Activated CD8-positive, alpha-beta memory T cell treated with anti-CD3 and anti-CD28 coated beads for 48 hours (primary cell): ENCODE measurements around the gene TBX15.
"Not testable (repeated sequence)": the region's sequence is repeated elsewhere in the genome, so short reads cannot be mapped to it uniquely, and the experiment has no call there.

Experiments used
- DNase-seq, 3 experiments: peaks; one replicate each; pipeline ENCODE4 v3.0.0-alpha.2; 2020; ENCODE audit warnings: low read depth in 2 of 3, low spot score in 2 of 3

Gene TBX15

DNA sequence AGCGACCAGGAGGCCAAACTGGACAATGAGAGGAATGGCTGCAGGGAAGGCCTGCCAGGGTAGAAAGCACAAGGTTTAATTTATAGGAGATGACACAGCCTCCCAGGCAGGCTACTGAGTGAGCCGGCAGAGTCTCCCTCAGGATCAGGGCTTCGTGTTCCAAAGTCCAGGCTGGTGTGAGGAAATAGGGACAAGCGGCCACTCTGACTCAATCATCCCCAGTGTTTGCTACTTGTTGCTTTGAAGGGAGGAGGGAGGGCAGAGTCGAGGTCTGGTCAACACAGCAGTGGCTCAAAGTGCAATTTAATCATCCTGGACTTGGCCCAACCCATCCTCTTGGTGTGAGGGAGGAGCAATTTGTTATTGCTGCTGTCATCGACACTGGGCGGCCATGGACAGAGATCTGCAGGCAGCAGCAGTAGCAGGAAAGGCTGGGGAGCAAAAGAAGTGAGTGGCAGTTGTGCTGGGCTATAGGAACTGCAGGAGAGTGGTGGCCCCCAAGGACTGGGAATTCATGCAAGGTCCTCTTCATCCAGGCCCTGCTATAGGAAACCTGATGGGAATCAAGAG lies 27.5 kb downstream of the TBX15 start:
- no peak for DNase-seq

DNA sequence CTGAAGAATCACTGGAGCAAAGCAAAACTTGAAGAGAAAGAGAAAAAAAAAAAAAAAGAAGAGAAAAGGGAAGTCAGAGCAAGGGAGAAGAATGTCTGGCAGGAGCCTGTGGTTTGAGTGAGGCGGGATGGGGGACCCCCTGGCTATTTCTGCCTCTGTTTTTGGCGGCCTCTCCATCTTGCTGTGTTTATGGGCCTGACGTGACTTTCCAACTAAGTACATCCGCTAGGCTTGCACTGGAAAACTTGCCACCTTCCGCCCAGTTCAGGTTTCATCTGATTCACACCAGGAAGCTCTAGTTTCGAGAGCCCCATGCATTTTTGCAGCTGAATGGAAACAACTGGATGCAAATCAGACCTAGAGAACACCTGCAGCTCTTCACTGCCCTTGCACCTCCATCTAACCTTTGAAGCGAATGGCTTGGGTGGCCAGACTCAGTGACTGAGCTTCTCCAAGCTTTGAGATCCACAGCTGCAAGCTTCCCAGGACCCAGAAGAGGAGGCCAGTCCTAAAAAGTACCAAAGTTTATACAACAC lies 28.0 kb downstream of the TBX15 start:
- DNase-seq = no peak

DNA sequence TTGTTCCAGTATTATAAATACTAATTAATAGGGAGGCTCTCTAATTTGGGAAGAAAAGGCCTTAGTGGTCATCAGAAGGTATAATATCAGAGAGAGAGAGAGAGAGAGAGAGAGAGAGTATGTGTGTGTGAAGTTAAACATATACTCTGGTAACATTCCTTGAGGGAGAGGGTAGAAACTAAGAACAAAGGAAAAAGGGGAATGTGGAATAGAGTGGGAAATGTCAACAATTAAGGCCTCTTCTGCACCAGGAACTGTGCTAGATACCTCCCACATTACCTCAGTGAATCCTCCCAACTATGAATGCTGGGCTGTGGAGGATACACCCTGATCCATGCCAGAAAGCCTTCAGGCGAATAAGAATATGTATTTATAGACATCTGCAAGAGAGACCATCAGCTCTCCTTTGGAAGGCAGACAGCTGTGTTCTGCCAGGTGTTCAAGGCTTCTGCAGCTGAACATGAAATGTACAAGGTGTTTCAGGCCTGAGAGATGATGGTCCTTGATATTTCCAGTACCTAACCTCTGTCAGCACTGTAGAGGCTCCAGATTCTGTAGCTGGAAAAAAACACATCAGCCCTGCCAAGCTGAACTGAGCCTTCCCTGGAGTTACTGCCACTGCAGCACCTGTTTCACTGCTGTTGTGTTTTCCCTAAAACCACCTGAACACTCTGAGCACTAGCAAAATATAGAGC lies 29.1 kb downstream of the TBX15 start:
- no peak for DNase-seq

DNA sequence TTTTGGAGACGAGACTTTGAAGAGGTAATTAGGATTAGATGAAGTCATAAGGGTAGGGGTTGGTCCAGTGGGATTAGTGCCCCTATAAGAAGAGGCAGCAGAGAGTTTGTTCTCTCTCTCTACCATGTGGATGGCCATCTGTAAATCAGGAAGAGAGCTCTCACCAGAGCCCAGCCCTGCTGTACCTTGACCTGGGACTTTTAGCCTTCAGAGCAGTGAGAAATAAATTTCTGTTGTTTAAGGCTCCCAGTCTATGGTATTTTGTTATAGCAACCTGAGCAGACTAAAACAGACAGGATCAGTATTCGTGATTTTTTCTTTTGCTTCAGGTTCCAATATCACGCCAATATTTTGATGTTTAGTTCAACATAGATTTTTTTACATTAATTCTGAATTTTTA lies 30.0 kb downstream of the TBX15 start:
- no peak for DNase-seq

DNA sequence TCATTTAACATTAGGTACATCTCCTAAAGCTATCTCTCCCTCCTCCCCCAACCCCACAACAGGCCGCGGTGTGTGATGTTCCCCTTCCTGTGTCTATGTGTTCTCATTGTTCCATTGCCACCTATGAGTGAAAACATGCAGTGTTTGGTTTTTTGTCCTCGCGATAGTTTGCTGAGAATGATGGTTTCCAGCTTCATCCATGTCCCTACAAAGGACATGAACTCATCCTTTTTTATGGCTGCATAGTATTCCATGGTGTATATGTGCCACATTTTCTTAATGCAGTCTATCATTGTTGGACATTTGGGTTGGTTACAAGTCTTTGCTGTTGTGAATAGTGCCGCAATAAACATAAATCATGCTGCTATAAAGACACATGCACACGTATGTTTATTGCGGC lies 30.6 kb downstream of the TBX15 start:
- not testable (repeated sequence) for DNase-seq

- DNase-seq = no peak
These were observed 33.7 kb downstream of the TBX15 start for GRCh38 chr1:118954301-118954905.

DNA sequence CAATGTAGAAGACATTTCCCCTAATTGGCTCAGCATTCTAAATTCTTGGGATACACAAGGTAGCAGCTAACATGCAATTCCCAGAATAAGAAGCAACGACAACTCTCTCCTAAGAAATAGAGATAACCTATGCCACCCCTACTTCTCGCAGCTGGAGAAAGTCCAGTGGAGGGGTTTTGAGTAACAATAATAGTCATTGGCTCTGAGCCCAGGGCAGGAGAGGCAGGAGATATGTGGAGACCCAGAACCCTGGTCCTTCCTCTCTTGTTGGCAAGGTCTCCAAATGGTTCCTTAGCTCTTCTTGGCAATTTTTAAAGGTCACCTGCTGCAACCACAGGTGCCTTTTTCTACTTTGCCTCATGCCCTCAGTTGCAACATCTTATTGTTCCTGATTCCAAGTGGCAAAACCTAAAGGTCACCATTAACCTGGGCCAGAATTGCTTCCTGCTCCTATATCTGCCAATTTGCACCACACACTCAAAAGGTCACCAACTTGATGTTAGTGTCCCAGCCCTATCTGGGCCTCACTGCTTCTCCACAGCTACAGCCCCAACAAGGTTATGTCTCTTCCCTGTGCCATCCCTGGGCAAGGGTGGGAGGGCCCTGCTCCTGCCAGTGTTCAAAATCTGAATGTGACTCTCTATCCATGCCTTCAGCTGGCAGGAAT lies 36.7 kb downstream of the TBX15 start:
- DNase-seq = no peak

- DNase-seq = no peak
These were observed 38.8 kb downstream of the TBX15 start for GRCh38 chr1:118949315-118949714.

- DNase-seq = no peak
These were observed 39.3 kb downstream of the TBX15 start for GRCh38 chr1:118948846-118949245.

DNA sequence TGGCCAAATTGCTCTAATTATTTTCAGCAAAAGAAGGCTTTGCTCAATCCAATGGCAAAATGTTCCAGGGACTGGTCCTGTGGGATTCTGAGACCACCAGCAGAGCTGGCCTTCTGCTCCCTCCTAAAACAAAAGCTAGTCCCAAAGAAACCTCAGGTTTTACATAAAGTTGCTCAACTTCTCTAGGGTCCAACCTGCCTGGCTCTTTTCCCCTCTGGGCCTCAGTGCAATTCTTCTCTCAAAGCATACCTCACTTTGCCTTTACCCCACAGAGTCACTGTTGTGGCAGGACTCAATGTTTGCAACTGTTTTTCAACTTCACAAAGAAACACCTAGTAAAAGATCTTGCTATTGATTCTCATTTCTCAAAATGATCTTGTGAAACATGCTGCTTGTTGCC lies 39.8 kb downstream of the TBX15 start:
- DNase-seq = no peak

GRCh38 chr1:118947790-118948189 lies 40.4 kb downstream of the TBX15 start:
- no peak for DNase-seq

DNA sequence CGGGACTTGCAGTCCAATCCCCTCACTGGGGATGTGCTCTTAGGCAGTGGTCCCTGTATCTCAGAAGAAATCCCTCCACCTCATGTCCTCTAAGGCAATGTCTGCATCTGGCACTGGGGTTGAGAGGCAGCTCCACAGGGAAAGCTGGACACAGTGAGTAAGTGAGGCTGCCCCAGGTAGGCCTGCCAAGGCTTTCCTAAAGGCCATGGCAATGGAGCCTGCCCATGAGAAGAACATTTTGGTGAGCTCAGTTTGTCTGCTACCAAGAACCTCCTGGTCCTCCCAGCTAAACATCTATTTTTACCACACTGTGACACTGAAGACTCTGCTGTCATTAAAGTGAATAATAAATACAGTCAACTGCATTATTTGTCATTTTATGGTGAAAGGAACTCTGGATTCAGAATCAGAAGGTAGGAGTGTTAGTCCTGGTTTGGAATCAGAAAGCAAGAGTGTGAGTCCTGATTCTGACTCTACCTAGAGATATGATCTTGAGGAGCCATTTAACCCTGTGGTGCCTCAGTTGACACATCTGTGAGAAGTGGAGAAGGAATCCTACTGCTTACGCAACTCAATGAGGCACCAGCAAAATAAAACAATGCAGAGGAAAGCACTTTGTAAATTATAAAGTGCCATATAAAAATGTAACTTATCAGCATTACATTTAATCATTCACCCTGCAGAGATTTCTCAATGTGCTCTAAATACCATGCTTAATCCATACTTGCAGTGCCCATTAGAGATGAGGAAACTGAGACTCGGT lies 41.0 kb downstream of the TBX15 start:
- no peak for DNase-seq

- no peak for DNase-seq
These were observed 42.7 kb downstream of the TBX15 start for GRCh38 chr1:118945489-118945888.

GRCh38 chr1:118944546-118944945 lies 43.6 kb downstream of the TBX15 start:
- no peak for DNase-seq

- no peak for DNase-seq
These were observed 44.0 kb downstream of the TBX15 start for GRCh38 chr1:118944133-118944532.

DNA sequence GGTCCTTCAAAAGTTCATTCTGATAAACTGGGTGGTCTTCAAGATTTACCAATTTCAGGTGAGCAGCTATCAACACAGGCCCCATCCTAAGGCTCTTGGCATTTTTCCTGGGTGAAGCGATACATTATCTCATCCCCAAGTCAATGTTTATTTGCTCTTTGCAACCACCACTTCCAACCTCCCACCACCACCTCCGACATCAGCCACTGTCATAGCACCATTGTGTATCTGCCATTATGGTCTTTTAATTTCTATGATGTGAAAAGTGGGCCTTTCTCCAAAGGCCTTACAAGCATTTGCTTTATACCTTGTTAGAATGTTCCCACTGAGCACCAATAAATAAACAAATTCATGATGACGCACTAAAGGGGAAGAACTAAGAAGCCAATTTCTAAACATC lies 47.2 kb downstream of the TBX15 start:
- no peak for DNase-seq

DNA sequence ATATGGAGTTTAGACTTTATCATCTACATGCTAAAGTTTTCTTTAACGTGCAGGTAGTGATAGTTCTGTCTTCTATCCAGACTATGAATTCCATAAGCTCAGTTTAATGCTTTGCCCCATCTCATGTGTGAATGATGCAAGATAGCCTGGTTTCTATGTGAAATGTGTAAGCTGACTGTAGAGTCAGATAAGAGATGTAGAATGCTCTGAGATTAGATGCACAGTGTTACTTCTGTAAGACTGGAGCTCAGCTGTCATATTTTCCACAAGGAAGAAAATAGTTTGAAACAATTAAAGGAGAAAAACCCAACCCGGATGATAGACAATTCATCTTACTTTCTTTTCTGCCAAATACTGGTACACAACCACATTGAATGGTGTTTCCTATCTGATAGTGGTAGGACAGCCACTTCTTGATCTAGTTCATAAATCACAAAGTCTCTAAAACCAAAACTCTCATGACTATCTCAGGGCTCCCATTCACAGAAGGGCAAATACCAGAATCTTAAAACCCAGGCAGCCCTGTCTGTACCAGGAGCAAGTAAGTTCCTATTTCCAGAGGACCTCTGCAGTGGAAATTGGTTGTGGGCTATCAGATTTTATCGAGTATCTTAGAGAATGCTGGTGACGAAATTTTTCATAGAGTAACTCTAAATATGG lies 50.6 kb downstream of the TBX15 start:
- DNase-seq = no peak

- no peak for DNase-seq
These were observed 53.4 kb downstream of the TBX15 start for GRCh38 chr1:118934706-118935105.

GRCh38 chr1:118933051-118933781 lies 54.9 kb downstream of the TBX15 start:
- no peak for DNase-seq

DNA sequence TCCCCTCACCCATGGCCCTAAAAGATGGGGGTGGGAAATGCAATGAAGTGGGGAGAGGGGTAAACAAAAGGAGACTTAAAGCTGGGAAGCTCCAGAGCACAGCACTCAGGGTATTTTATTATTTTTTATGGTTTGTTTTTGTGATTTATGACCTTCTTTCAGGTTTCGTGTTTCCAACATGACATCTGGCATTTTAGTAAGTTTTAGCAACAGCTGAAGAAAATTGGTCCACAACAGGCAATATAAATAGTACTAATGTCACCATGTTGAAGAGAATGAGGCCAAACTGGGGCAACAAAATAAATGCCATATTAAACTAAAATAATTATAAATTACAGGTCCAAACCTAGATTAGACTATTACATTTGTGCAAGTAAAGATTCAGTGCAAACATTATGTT lies 56.3 kb downstream of the TBX15 start:
- DNase-seq = no peak
